ENCODE results near the gene POU3F1.

POU3F1 gene

GRCh38 chr1:38018864-38019343 is 27.7 kb downstream of the POU3F1 start:
- Mint-ChIP-seq H3K9me3 (no peaks in the 10 kb centered on the region), H3K27me3 (no peaks in the 10 kb centered on the region), H3K36me3 (peaks cover 20 to 37% of the 10 kb centered on the region in 2 donors), H3K4me1 (peaks cover 9% of the 10 kb centered on the region in 2 donors), H3K27ac (no peak overlapping the region), H3K4me3 (no peak overlapping the region)
- peak in 1 of 2 donors; percentile 57 for ATAC-seq (replicated peaks)
- no peak for DNase-seq

GRCh38 chr1:38015978-38016725 is 30.4 kb downstream of the POU3F1 start:
- H3K36me3 Mint-ChIP-seq, result peaks cover 11 to 39% of the 10 kb centered on the region in 2 donors
- no peak for DNase-seq
- peak overlapping the region; percentile 83 for H3K27ac Mint-ChIP-seq
- peaks cover 0 to 4% of the 10 kb centered on the region in 2 donors for H3K9me3 Mint-ChIP-seq
- ATAC-seq (replicated peaks), result no peak
- H3K4me1 Mint-ChIP-seq, result peaks cover 18 to 23% of the 10 kb centered on the region in 2 donors
- H3K4me3 Mint-ChIP-seq, result no peak overlapping the region
- no peaks in the 10 kb centered on the region for H3K27me3 Mint-ChIP-seq

- Mint-ChIP-seq H3K4me3 (no peak overlapping the region), H3K4me1 (peaks cover 18 to 24% of the 10 kb centered on the region in 2 donors)
Measured at GRCh38 chr1:38014724-38015424, 31.7 kb downstream of the POU3F1 start.

GRCh38 chr1:38014171-38014570 is 32.4 kb downstream of the POU3F1 start:
- Mint-ChIP-seq H3K9me3 (peaks cover 0 to 4% of the 10 kb centered on the region in 2 donors), H3K4me1 (peaks cover 20 to 29% of the 10 kb centered on the region in 2 donors), H3K27me3 (no peaks in the 10 kb centered on the region), H3K4me3 (peak overlapping the region in 1 of 2 donors; percentile 99), H3K27ac (peak overlapping the region; percentile 69), H3K36me3 (peaks cover 10 to 39% of the 10 kb centered on the region in 2 donors)
- no peak for ATAC-seq (replicated peaks)
- no peak for DNase-seq

More at GRCh38 chr1:38014724-38015424, 31.7 kb downstream of the POU3F1 start:
- no peak overlapping the region for H3K27ac Mint-ChIP-seq
- peaks cover 11 to 39% of the 10 kb centered on the region in 2 donors for H3K36me3 Mint-ChIP-seq
- H3K27me3 Mint-ChIP-seq, result no peaks in the 10 kb centered on the region
- peaks cover 0 to 4% of the 10 kb centered on the region in 2 donors for H3K9me3 Mint-ChIP-seq
- no peak for ATAC-seq (replicated peaks)
- DNase-seq, result no peak

- Mint-ChIP-seq H3K4me1 (peaks cover 23 to 34% of the 10 kb centered on the region in 2 donors), H3K27me3 (no peaks in the 10 kb centered on the region), H3K4me3 (peak overlapping the region; percentile 89 to 99), H3K36me3 (peaks cover 2 to 29% of the 10 kb centered on the region in 2 donors), H3K9me3 (peaks cover 0 to 4% of the 10 kb centered on the region in 2 donors), H3K27ac (peak overlapping the region; percentile 98)
- DNase-seq (no peak), ATAC-seq (replicated peaks) (no peak)
Measured at GRCh38 chr1:38013227-38013622, 33.4 kb downstream of the POU3F1 start.

- peak; percentile 89 for DNase-seq
- H3K36me3 Mint-ChIP-seq, result peaks cover 1 to 27% of the 10 kb centered on the region in 2 donors
- peak within 1 kb of the TSS; percentile 89 to 99 for H3K4me3 Mint-ChIP-seq
- peaks cover 0 to 4% of the 10 kb centered on the region in 2 donors for H3K9me3 Mint-ChIP-seq
- H3K27ac Mint-ChIP-seq, result peak within 1 kb of the TSS; percentile 98
- H3K27me3 Mint-ChIP-seq, result no peaks in the 10 kb centered on the region
- peaks cover 23 to 34% of the 10 kb centered on the region in 2 donors for H3K4me1 Mint-ChIP-seq
- peak; percentile 96 to 97 for ATAC-seq (replicated peaks)
Measured at GRCh38 chr1:38012363-38013226, 34.0 kb downstream of the POU3F1 start, which contains the start of gene UTP11. UTP11 (plus strand) TSS chr1:38012734; CDS start chr1:38012803, 69 bp downstream.

GRCh38 chr1:38009841-38010180 is 36.8 kb downstream of the POU3F1 start:
- Mint-ChIP-seq H3K9me3 (peaks cover 0 to 4% of the 10 kb centered on the region in 2 donors), H3K27me3 (no peaks in the 10 kb centered on the region), H3K4me1 (peaks cover 17 to 29% of the 10 kb centered on the region in 2 donors), H3K27ac (peak overlapping the region; percentile 71), H3K36me3 (peaks cover 0 to 18% of the 10 kb centered on the region in 2 donors), H3K4me3 (no peak overlapping the region)
- no peak for DNase-seq
- ATAC-seq (replicated peaks), result no peak

DNA sequence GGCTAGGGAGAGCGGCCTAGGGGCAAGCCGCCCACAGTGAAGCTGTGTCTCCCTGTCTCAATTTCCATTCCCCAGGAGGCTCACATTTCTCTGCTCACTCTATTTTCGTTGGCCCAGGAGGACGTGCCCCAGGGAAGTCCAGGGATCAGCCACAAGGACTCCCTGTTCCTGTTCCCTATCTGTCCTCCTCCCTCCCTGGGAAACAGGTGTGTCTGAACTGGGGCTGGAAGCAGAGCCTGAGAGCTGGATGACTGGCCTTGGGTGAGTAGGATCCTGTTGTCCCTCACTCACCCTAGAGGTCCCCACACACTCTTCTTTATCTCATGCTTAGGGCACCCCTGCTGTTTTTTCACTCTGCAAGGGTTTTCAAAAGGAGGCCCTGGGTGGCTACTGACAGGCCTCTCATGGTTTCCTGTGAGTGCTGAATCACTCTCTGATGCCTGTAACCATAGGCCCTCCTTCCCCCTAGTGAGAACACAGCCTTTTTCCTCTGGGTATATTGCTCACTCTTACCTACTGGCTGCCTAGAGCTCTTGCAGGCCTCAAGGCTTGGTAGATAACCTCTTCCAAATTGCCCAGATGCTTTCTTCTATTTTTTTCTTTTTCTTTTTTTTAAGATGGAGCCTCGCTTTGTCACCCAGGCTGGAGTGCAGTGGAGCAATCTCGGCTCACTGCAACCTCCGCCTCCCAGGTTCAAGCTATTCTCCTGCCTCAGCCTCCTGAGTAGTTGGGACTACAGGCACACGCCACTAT is 37.3 kb downstream of the POU3F1 start:
- peak overlapping the region; percentile 71 for H3K27ac Mint-ChIP-seq
- peaks cover 22 to 34% of the 10 kb centered on the region in 2 donors for H3K4me1 Mint-ChIP-seq
- peaks cover 0 to 5% of the 10 kb centered on the region in 2 donors for H3K27me3 Mint-ChIP-seq
- peaks cover 0 to 18% of the 10 kb centered on the region in 2 donors for H3K36me3 Mint-ChIP-seq
- H3K4me3 Mint-ChIP-seq, result no peak overlapping the region
- ATAC-seq (replicated peaks) (no peak), DNase-seq (no peak)
- peaks cover 0 to 4% of the 10 kb centered on the region in 2 donors for H3K9me3 Mint-ChIP-seq

DNA sequence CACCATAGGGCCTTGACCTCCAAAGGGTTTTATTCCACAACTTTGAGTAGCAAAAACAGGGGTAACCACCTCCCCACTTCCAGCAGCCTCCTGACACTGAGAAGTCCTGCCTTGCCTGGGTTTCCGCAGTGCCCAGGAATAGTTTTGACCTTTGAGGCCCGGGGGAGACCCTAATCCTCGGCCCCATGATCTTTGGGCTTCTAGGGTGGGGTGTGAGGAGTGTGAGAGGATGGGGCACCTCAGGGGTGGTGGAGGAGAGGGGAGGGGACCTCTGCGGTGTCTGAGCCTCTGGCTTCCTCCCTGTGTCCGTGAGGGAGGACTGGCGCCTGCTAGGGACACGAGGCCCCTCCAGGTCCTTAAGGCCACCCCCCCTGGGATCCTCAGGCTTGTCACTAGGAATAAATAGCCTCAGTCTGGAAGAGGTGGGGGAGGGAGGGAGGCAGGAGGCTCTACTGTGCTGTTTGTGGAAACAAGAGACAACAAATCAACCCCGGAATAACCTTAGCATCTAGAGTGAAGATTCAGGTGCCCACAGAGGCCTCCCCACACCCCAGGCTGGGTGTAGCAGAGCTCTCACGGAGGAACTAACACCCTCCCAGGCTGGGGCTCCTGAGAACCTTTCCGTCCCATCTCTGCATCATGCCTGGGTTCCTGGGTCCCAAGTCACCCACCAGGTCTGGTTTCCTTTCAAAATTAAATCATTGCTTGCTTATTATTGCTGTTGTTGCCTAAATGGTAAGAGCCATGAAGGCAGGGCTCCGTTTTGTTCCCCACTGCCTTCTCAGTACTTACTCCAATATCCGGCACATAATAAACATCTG is 40.4 kb downstream of the POU3F1 start:
- Mint-ChIP-seq H3K9me3 (no peaks in the 10 kb centered on the region), H3K4me3 (peak overlapping the region; percentile 63 to 78), H3K27ac (peak overlapping the region; percentile 56), H3K4me1 (peaks cover 17 to 33% of the 10 kb centered on the region in 2 donors), H3K36me3 (peaks cover 0 to under 1% of the 10 kb centered on the region in 2 donors), H3K27me3 (peaks cover 0 to 13% of the 10 kb centered on the region in 2 donors)
- no peak for ATAC-seq (replicated peaks)
- no peak for DNase-seq

- H3K4me1 Mint-ChIP-seq, result peaks cover 22 to 41% of the 10 kb centered on the region in 2 donors
- no peaks in the 10 kb centered on the region for H3K9me3 Mint-ChIP-seq
- H3K27me3 Mint-ChIP-seq, result peaks cover 0 to 13% of the 10 kb centered on the region in 2 donors
- ATAC-seq (replicated peaks) (peak; percentile 57 to 62), DNase-seq (no peak)
- peaks cover 0 to 1% of the 10 kb centered on the region in 2 donors for H3K36me3 Mint-ChIP-seq
- peak within 1 kb of the TSS; percentile 78 to 80 for H3K4me3 Mint-ChIP-seq
- H3K27ac Mint-ChIP-seq, result peak within 1 kb of the TSS; percentile 56
Measured at GRCh38 chr1:38005195-38006007, 41.2 kb downstream of the POU3F1 start, which contains the start of gene FHL3. FHL3 (minus strand) TSS chr1:38005514; CDS start chr1:37999412, 6,102 bp downstream.

- Mint-ChIP-seq H3K36me3 (peaks cover 0 to 1% of the 10 kb centered on the region in 2 donors), H3K4me1 (peaks cover 28 to 47% of the 10 kb centered on the region in 2 donors), H3K27me3 (peaks cover 0 to 13% of the 10 kb centered on the region in 2 donors), H3K27ac (peak overlapping the region; percentile 49), H3K9me3 (no peaks in the 10 kb centered on the region), H3K4me3 (peak overlapping the region; percentile 78 to 80)
- ATAC-seq (replicated peaks), result peak; percentile 29 to 42
- no peak for DNase-seq
Measured at GRCh38 chr1:38004284-38005108, 42.1 kb downstream of the POU3F1 start.
